Fibroblast of skin of abdomen (primary cell): ENCODE results near the gene PRR12.
A peak's percentile ranks its signal among the peaks of the same experiment; 100 is the strongest.

Experiments used
- DNase-seq: peaks from one replicate; pipeline ENCODE4 v3.0.0-alpha.2; 2013

PRR12 gene

DNA sequence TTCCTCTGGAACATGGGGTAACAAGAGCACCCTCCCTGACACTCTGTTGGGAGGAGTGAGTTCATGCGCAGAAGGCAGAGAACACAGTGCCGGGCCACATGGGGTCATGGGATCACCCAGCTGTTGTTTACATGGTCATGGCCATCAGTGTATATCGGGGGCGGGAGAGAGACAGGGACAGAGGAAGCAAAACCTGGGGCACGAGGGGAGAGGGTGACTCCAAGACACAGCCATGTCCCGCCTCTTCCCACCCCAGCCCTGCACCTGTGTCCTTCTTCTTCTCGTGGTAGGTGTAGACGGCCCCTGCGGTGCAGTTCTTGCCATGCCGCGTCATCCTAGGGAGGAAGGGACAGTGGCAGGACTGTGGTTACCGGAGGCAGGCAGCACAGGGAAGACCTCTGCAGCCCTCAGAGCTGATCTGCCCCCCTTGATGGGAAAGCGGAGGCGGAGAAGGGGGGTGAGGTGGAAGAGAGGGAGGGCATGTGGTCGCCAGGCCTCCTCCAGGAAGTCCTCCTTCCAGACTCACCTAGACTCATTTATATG is 30.6 kb upstream of the PRR12 start:
- no peak for DNase-seq

DNA sequence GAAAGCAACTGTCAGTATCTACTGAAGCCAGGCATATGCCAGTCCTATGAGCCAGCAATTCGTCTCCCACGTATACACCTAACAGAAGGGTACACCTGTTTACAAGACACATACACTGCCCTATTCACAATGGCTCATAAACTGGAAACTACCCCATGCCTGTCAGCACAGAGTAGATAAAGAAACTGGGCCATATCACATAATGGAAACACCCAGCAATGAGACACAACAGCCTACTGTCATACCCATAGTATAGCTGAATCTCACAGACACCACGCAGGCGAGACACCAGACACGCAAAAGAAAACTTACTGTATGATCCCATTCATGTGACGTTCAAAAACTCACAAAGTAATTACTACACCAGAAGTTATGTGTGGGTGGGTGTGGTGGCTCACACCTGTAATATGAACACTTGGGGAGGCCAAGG is 26.4 kb upstream of the PRR12 start:
- DNase-seq: no peak

DNA sequence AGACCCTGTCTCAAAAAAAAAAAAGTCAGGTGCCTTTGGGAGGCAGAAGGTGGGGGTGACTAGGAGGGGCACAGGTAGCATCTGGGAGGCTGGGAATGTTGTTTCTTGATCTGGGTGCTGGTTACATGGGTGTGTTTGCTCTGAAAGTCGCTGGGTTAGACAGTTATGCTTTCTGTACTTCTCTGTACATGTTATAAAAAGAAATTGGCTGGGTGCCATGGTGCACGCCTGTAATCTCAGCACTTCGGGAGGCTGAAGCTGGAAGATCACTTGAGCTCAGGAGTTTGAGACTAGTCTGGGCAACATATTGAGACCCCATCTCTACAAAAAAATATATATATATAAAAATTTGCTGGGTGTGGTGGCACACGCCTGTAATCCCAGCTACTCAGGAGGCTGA is 25.7 kb upstream of the PRR12 start:
- DNase-seq: no peak

DNA sequence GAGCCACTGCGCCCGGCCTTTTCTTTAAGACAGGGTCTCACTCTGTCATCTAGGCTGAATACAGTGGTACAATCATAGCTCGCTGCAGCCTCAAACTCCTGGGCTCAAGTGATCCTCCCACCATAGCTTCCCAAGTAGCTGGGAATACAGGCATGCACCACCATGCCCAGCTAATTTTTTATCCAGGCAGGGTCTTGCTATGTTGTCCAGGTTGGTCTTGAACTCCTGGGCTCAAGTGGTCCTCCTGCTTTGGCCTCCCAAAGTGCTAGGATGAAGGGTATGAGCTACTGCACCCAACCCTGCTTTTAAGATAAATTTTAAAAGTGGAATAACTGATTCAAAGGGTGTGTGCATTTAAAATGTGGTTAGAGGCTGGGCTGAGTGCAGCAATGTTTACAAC is 24.7 kb upstream of the PRR12 start:
- DNase-seq: no peak

DNA sequence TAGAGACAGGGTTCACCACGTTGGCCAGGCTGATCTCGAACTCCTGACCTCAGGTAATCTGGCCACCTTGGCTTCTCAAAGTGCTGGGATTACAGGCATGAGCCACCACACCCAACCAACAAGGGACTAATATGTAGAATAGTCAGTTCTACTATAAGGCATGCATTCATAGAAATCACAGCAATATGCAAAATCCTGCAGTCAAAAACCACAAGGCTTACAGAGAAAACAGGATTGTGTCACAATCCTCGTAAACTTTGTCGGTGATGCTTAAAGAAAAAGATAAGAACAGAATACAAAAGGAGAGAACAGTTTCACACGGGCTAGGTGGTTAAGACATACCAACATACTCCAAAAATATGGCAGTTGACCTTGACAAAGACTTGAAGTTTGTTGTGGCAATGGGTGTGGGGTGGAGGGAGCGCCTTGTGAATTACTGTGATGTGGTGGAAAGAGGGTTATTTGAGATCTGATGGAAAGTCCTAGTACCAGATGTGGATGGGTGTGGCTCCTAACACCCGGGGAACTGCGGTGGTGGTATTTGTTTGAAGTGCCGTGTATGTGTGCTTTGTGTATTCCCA is 23.0 kb upstream of the PRR12 start:
- no peak for DNase-seq

DNA sequence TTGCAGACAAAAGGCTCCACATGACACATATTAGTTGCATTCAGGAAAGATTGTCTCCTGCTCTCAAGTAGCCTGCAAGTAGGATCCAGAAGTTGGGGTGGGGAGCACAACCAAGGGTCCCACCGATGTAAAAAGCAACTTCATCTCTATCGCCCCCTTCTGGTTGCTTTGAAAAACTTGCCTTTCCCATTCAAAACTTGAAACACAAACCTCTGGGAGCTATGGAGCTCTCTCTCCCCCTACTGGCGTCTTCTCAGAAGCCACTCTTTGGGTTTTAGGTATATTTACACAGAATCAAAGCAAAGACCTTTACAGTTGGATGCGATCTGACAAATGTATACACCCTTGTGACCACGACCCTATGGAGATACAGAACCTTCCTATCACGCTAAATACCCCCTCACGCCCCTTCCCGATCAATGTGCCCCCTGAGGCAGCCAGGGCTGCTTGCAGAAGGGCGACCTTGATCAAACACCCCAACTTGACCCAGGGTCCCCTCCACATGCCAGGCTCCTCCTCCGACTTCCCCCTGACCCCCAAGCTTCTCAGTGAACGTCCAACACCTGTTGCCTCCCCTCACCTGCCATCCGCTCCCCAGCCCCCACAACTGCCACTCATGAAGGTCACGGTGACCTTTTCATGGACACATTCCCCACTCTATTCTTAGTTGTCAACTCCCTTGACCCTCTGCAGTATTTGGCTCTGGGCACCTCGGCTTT is 20.7 kb upstream of the PRR12 start:
- DNase-seq: peak; percentile 78

DNA sequence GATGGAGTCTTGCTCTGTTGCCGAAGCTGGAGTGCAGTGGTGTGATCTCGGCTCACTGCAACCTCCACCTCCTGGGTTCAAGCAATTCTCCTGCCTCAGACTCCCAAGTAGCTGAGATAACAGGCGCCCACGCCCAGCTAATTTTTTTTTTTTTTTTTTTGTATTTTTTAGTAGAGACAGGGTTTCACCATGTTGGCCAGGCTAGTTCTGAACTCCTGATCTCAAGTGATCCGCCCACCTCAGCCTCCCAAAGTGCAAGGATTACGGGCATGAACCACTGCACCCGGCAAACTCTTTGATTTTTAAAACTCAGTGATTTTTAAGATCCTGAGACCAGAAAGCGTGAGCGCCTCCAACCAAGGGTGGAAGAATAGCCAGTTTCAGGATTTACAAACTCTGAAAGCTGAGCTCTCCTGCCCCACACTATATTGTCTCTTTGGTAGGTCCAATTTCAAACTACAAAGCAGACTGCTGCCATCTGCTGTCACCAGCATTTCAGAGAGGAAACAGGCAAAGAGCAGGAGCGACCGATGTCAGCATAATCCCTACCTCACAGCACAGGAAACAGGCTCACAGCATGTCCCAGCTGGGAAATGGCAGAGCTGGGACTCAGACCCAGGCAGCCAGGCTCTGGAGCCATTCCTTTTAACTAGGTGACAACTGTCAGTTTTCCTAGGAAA is 19.8 kb upstream of the PRR12 start:
- no peak for DNase-seq

DNA sequence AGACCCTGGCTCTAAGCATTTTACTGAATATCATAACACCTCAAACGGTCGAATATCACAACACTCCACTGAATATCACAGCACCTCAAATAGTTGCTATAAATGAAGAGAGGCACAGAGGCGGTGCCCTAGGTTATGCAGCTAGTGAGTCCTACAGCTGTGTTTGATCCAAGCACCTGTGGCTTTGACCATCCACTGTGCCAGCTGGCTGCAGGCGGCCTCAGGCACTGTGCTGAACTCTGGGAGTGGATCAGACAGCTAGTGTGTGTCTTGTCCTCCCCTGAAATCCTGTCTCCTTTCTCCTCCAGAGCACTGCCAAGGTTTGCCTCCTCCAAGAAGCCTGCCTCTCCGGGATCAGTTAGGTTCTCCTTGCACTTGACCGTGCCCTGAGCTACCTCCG is 18.0 kb upstream of the PRR12 start:
- DNase-seq: no peak

DNA sequence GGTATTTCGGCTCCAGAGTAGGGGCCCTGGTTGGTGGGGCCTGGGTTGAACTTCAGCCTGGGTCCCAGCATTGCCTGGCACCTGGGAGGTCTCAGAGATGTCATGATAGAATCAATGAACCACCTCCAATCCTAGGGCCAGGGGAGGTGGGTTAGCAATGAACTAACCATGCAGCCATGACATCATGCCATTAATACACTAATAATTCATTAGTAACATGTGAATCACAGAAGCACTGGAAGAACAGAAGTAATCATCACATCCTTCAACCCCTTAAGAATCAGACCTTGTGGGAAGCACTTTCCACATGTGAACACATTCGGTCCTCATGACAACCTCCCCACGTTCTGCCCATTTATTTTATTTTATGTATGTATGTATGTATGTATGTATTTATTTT is 17.6 kb upstream of the PRR12 start:
- DNase-seq: no peak

DNA sequence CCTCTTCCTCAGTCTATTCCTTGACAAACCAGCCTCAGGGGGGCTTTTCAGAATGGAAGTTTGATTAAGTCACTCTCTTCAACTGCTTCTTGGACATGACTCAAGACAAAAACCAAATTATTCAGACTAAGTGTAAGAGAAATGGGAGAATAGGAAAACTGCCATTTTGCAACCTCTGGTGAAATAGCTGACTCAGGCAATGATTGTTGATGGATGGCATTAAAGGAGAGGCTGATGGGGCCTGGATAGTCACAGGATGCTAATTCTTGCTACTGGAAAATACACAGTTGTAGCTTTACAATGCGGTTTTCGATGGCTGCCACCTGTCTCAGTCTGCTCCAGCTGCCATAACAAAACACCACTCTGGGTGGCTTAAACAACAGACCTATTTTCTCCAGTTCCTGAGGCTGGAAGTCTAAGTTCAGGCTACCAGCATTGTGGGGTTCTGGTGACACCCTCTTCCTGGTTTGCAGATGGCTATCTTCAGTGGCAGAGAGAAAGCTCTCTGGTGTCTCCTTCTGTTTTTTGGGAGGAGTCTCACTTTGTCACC is 16.7 kb upstream of the PRR12 start:
- DNase-seq: no peak

DNA sequence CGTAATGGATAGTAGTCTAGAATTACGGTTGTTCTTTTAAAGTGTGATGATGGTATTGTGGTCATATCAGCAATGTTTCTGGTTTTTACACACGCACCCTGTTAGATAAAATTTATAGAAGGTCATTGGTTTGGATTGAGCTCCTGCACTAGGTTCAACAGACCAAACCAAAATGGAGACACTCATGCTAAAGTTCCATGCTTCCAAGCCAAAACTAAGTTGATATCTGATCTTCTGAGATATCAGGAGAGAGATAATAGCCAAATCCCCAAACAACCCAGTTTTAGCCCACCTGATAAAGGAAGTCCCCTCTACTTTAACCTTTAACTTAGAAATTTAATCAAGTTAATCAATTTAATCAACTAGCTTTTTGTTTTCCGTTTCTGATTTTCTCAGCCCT is 11.8 kb upstream of the PRR12 start:
- no peak for DNase-seq

DNA sequence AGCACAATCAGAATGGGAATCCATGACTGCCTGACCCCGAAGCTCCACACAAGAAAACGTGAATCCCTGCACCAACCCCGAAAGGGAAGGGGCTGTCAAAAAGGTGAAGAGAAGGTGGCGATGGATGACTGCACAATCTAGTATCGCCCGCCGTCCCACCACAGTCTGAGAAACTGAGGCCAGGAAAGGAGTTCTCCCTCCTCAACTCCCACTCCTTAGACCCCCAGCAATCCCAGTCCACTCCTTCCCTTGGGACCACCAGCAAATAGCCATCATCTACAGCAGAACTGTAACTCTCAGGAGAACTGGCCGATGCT is 11.1 kb upstream of the PRR12 start:
- DNase-seq: no peak

DNA sequence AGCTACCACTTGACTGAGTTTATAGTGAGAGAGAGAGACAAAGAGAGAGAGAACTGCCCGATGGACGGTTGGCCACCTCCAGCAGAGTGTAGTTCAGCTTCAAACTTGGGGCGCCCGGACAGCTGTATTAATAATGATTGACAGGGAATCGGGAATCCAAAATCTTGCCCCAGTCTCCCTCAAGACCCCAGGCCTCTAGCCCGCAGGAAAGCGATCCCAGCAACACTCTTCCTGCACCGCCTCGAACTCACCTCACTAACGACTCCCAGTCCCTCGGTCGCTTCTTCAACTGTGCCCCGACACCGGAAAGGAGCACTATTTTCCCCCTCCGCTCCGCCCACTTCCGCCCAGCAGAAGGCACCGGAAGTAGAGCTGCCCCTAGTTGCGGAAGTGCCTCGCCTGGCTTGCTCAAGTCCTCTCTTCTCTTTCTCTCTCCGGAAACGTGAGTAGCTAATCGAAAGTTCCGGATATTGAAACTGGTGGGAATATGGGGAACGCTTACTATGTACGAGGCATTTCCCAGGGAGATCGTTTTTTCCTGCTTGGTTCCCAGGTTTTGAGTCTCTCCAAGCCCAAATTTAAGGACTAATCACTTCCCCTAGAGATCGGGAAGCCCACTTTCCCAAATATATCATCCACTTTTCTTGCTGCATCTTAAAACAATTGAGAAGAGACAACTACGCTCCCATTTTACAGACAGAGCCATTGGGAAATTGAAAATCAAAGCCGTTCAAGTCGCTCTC is 10.5 kb upstream of the PRR12 start, which contains the start of gene NOSIP:
NOSIP (minus strand) TSS at position 293 of the 743 bp plus-strand sequence. CDS start 19,865 bp downstream, outside the sequence.
- DNase-seq: peak; percentile 97

DNA sequence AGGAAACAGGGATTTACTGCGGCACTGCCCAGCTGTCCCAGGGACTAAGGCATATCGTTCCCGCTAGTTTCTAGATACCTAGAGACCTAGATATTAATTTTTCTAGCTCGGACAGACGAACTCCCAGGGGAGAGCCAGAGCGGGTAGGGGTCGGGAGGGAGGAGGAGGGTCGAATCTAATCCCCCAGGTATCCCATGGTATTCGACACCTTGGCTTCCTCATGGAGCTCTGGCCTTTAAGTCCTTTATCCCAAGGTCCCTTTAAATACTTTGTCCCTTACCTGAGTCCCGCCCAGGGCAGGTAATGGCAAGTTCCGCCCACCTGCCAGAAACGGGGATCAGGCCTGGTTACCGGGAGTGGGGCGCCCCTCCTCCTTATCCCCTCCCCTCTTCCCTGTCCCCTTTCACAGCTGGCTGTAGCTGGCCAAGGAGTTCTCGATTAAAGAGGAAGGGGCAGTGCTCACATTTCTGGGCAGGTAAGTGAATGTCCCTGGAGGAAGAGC is 9.9 kb upstream of the PRR12 start, which contains the start of gene PRRG2:
PRRG2 (plus strand) TSS at position 310 of the 502 bp plus-strand sequence. CDS start 1,904 bp downstream, outside the sequence.
- no peak for DNase-seq

DNA sequence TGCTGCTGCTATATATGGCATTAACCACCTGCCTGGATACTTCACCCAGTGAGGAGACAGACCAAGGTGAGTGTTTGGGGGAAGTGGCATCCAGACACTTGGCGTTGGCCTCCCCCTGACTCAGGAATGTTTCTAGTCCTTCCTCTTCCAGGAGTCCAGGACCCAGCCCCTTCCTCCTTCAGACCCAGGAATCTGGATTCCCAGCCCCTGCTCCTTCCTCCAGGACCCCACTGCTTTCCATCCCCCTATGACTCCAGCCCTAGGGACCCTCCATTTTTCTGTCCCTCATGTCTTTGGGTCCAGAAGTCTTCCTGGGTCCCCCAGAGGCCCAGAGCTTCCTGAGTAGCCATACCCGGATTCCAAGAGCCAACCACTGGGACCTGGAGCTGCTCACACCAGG is 7.7 kb upstream of the PRR12 start:
- DNase-seq: no peak

DNA sequence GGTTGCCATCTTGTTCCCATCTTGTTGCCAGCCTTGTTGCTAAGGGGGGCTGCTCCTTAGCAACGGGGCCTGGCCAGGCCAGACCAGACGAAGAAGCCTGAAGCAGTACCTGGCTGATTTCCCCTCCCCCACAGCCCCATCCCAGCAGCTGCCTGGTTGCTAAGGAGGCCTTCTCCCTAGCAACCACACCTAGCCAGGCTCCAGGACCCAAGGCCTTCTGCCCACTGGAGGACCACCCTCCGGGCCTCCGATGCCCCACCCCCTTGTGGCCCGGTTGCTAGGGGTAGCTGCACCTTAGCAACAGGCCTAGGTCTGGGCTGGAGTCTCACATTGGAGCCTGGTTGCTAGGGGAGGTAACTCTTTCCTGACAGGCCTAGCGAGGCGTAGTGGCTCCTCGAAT is 6.0 kb upstream of the PRR12 start:
- DNase-seq: no peak

DNA sequence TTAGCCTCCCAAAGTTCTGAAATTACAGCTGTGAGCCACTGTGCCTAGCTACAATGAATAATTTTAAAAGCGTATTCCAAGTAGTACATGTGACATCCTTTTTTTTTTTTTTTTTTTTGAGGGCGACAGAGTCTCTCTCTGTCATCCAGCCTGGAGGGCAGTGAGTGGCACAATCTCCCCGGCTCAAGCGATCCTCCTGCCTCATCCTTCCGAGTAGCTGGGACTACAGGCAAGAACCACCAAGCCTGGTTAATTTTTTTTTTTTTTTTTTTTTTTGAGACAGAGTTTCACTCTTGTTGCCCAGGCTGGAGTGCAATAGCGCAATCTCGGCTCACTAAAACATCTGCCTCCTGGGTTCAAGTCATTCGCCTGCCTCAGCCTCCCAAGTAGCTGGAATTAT is 3.8 kb upstream of the PRR12 start:
- no peak for DNase-seq

DNA sequence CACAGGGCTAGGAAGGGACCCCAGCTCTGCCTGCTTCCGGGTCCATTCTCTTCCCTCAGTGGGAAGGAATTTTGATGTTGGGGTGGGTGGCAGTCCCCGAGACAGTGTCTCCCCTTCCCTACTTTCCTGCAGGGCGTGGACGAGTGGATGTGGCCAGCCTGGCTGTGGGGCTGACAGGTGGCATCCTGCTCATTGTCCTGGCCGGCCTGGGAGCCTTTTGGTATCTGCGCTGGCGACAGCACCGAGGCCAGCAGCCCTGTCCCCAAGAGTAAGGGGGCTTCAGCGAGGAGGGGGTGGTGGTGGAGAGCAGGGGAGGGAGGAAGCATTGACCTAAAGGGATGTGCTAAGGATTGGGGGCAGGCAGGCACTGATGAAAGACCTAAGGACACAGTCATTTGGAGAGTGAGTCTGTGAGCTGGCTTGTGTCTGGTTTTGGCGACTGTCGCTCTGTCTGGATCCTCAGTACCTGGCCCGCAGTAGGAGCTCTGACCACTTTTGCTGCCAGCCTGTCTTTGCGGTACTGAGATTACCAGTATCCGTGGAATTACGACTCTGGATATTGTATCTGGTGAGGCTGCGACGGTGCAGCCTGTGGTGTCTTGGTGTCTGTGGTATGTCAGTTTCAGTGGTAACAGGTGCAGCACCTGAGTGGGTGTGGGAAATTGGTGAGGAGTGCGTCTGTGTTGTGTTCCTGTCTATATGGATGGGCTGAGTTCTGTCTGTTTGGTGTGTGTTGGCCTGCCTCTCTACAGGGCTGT is 2.4 kb upstream of the PRR12 start:
- DNase-seq: no peak

DNA sequence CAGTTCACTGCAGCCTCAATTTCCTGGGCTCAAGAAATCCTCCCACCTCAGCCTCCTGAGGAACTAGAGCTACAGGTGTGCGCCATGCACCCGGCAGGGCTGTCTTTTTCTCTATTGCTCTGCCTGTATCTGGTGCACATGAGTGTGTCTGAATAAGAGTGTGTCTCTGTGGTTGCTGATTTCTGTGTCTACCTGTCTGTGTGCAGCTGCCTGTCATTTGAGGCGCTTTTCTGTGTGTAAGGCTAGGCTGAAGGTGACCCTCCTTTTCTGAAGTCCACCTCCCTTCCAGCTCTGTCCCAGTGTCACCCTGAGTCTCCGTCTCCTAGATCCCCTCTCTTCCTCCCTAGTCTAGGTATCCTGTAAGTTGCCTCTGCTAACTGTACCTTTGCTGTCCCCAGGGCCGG is 1.5 kb upstream of the PRR12 start:
- DNase-seq: no peak

DNA sequence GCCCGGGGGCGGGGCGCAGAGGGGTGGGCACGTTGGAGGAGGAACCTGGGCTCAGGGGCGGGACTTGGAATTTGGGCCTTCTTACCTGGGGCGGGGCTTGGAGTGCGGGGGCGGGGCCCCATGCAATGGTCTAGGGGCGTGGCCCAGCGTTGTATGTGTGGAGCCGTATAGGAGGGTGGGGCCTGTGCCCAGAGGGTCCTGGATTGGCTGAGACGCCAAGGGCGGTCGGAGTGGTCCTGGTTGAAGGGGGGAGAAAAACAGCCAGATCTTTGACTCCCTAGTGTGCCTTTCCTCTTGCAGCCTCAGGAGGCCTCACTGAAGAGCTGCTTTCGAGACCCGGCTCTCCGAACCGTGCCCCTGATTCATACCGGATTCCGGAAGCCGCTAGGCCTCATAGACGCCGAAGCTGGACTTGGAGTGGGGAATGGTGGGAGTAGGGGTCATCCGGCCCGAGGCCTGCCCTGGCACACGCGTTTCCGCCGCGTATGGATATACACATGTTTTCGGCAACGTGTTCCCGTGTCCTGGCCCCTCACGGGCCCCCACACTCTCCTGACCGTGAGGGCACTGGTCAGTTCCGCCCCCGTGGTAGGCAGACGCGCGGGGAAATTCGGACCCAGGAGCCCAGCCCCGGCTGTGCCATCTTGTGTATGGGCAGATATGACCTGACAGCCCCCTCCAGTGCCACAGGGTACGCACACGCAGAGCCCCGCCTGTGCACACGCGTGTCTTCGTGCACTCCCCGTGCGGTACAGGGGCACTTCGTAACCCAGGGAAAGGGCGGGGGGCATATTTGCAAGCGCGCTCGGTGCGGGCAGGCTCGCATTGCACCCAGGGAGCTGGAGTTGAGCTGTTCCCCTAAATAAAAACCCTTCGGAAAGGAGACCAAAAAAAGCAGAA is 661 bp upstream of the PRR12 start:
- peak; percentile 98 for DNase-seq
